K562 (cell line): ENCODE data around the gene NAT10. TPM values are rescaled to one million over a fixed set of nuclear protein-coding genes. Genes with fewer than 3 reads are reported as not detected.

ENCODE experiments used
- ATAC-seq: fragments of 200-7000 bp; cut with Tn5 transposase; 3 replicates; pipeline ENCODE4 v1.9.1; 2020; ENCODE audit warnings: moderate library complexity
- BruUV-seq: library from RNA; stranded (reverse); fragments of 400-500 nt; replicated peaks from 2 replicates; lab custom pipeline; 2021; lab: Mats Ljungman, UMichigan
- CTCF ChIA-PET: fragments of 300-600 bp; formaldehyde crosslinking; extraction: SDS; loops from one replicate; lab custom pipeline; 2021; ENCODE audit warnings: low intra/inter-chr PET ratio; lab: Yijun Ruan, JAX
- POLR2A ChIA-PET: fragments of 300-600, 350-650 bp; sonication (Branson Sonifier 250); formaldehyde crosslinking; extraction: SDS; loops from one replicate; lab custom pipeline; 2021; ENCODE audit warnings: antibody characterized with exemption, inconsistent platforms; lab: Yijun Ruan, JAX
- DNase-seq, 4 experiments: peaks; one replicate each; pipeline versions ENCODE4 v3.0.0 to v3.0.0-alpha.2; 2011 to 2018; ENCODE audit warnings: low spot score in 3 of 4, mixed read lengths in 3 of 4; ENCODE audit errors: extremely low read depth in 1 of 4
- FAIRE-seq: peaks from 2 replicates; lab custom pipeline; 2011; peaks lifted over from hg19 to GRCh38; lab: Jason Lieb, UNC
- H2AFZ ChIP-seq: 2 replicates; pipeline ENCODE4 v1.6.0; 2011; ENCODE audit warnings: low read depth, low read length, control low read depth, inconsistent platforms
- H3K27ac ChIP-seq: fragments of 200-600 bp; 3 replicates; pipeline ENCODE4 v1.8.0; 2011; ENCODE audit warnings: low read depth, mild to moderate bottlenecking, control low read depth, inconsistent platforms, low read length, moderate library complexity, mixed read lengths; ENCODE audit errors: extremely low read depth
- H3K27me3 ChIP-seq, 2 experiments: fragments of 300-600 bp in 1 of 2; 2 replicates in 1 of 2; 3 replicates in 1 of 2; pipeline versions ENCODE4 v1.6.0 to v1.8.0; 2011; ENCODE audit warnings: inconsistent platforms in 2 of 2, low read length in 2 of 2, mild to moderate bottlenecking in 1 of 2, mixed read lengths in 1 of 2, moderate library complexity in 1 of 2; ENCODE audit not compliant: control insufficient read depth in 2 of 2, insufficient read depth in 2 of 2
- H3K36me3 ChIP-seq: fragments of 300-600 bp; 3 replicates; pipeline ENCODE4 v1.8.0; 2011; ENCODE audit warnings: mild to moderate bottlenecking, low read length, inconsistent platforms; ENCODE audit not compliant: control insufficient read depth, insufficient read depth
- H3K4me1 ChIP-seq, 2 experiments: fragments of 200-600 bp in 1 of 2; replicated peaks in 1 of 2; 2 replicates in 1 of 2; 3 replicates in 1 of 2; pipeline versions ENCODE4 v1.5.1 to v1.8.0; 2011; ENCODE audit warnings: inconsistent platforms in 2 of 2, low read length in 2 of 2, mild to moderate bottlenecking in 1 of 2, mixed read lengths in 1 of 2, moderate library complexity in 1 of 2; ENCODE audit not compliant: control insufficient read depth in 2 of 2, insufficient read depth in 2 of 2
- H3K4me2 ChIP-seq: 2 replicates; pipeline ENCODE4 v1.6.1; 2011; ENCODE audit warnings: low read length, control low read depth, inconsistent platforms, mixed read lengths; ENCODE audit not compliant: insufficient read depth
- H3K4me3 ChIP-seq: fragments of 200-600 bp; sonication (generic), shearing (Covaris generic); 2 replicates; pipeline ENCODE4 v1.5.1; 2016; ENCODE audit warnings: control low read depth, inconsistent platforms
- H3K79me2 ChIP-seq: fragments of 200-600 bp; 3 replicates; pipeline ENCODE4 v1.8.0; 2011; ENCODE audit warnings: low read length, inconsistent platforms; ENCODE audit not compliant: control insufficient read depth, insufficient read depth
- H3K9ac ChIP-seq, 2 experiments: 2 replicates each; pipeline versions ENCODE4 v1.6.0 to v1.6.1; 2011; ENCODE audit warnings: low read depth in 2 of 2, low read length in 2 of 2, control low read depth in 1 of 2, inconsistent platforms in 1 of 2, mild to moderate bottlenecking in 1 of 2, mixed read lengths in 1 of 2; ENCODE audit not compliant: insufficient read depth in 1 of 2
- H3K9me1 ChIP-seq: one replicate; pipeline ENCODE4 v1.6.0; 2011; ENCODE audit warnings: inconsistent platforms, mild to moderate bottlenecking, low read length, moderate library complexity; ENCODE audit not compliant: control insufficient read depth, insufficient read depth
- H3K9me3 ChIP-seq: replicated peaks from 2 replicates; pipeline ENCODE4 v1.5.1; 2011; ENCODE audit warnings: low read depth, low read length, inconsistent platforms; ENCODE audit not compliant: control insufficient read depth, insufficient read depth
- H4K20me1 ChIP-seq: replicated peaks from 2 replicates; pipeline ENCODE4 v1.6.1; 2011; ENCODE audit warnings: low read length, inconsistent platforms, mixed read lengths; ENCODE audit not compliant: control insufficient read depth, insufficient read depth
- IRF9 ChIP-seq: fragments of 450-650 bp; IDR thresholded peaks from 2 replicates; pipeline ENCODE4 v1.6.1; 2016; ENCODE audit warnings: missing biosample characterization, missing genetic modification characterization
- POLR2A ChIP-seq: fragments of 450-650 bp; conservative IDR thresholded peaks from 2 replicates; pipeline ENCODE4 v1.6.1; 2016
- PTBP1 ChIP-seq: fragments of 200-400 bp; formaldehyde crosslinking; IDR thresholded peaks from 2 replicates; pipeline ENCODE4 v1.6.1; 2017; ENCODE audit warnings: low read depth, low read length
- SETDB1 ChIP-seq: IDR thresholded peaks from one replicate; pipeline ENCODE4 v1.6.1; 2012; ENCODE audit warnings: low read length, control low read depth, inconsistent platforms
- SUPT5H ChIP-seq: fragments of 450-650 bp; IDR thresholded peaks from 2 replicates; pipeline ENCODE4 v1.6.1; 2016
- WGBS: fragments of 100-300 bp; shearing (Covaris generic); methylation state at CpG from one replicate; pipeline ENCODE4 v1.1.6; 2016; ENCODE audit warnings: low coverage, mixed read lengths; ENCODE audit not compliant: insufficient coverage; ENCODE audit errors: missing lambda C conversion rate; 5-methylcytosine and 5-hydroxymethylcytosine counted together
- in situ Hi-C: fragments of 300-500 bp; cut with MboI; formaldehyde crosslinking; loops from 4 replicates; pipeline ENCODE4 v1.15.0; 2018; ENCODE audit warnings: inconsistent platforms, mixed read lengths
- intact Hi-C: fragments of 100-400 bp; cut with micrococcal nuclease; formaldehyde crosslinking; loops from 2 replicates; pipeline ENCODE4 v1.14.2; 2022
- polyA plus RNA-seq, 8 experiments: library from polyadenylated mRNA; depleted of rRNA in 4 of 8; stranded (reverse) in 5 of 8; unstranded in 3 of 8; fragments of >200 nt; fragmentation: Nextera tagmentation in 2 of 8; fragmentation: Illumina TruSeq in 1 of 8; extraction: Ambion mirVana in 2 of 8; extraction: Trizol in 1 of 8; gene quantifications; 2 replicates each; pipeline versions ENCODE4 v1.2.1 to v1.2.3, GENCODE V29; 2011 to 2014; ENCODE audit warnings: inconsistent platforms in 1 of 8, missing spikeins in 1 of 8
- total RNA-seq, 7 experiments: library from RNA; depleted of rRNA in 6 of 7; stranded (reverse); fragments of >200 nt in 6 of 7; fragmentation: Illumina TruSeq in 2 of 7; extraction: Trizol in 2 of 7; gene quantifications; 2 replicates each; pipeline versions ENCODE4 v1.2.1 to v1.2.3, GENCODE V29; 2011 to 2021; ENCODE audit warnings: low replicate concordance in 1 of 7

Gene NAT10
- total and polyA plus RNA-seq, 9 of the 15 experiments (the other 6 are each of a cell fraction or from before 2014, with no cell fraction given) = 55.4 to 125 (median 86.3) TPM

- BruUV-seq = no TSS peak
Observed at GRCh38 chr11:34074391-34074790, 31.0 kb upstream of the NAT10 start.

More at GRCh38 chr11:34074391-34074790, 31.0 kb upstream of the NAT10 start:
- ATAC-seq (no peak), FAIRE-seq (no peak), DNase-seq (no peak)
- Histone ChIP-seq H3K9me3 (no peaks in the 10 kb centered on the region), H2AFZ (no peak overlapping the region), H3K4me3 (no peak overlapping the region), H3K27me3 (no peaks in the 10 kb centered on the region), H3K4me2 (no peak overlapping the region), H3K9ac (no peak overlapping the region), H3K9me1 (no peaks in the 10 kb centered on the region), H3K79me2 (peaks cover 85% of the 10 kb centered on the region), H3K36me3 (peaks cover 95% of the 10 kb centered on the region), H3K27ac (no peak overlapping the region), H3K4me1 (no peaks in the 10 kb centered on the region), H4K20me1 (peaks cover 14% of the 10 kb centered on the region)
- TF ChIP-seq SETDB1 (no peak), IRF9 (tag) (no peak), SUPT5H (peak; percentile 17; the same call in 1 of the 2 replicates), POLR2A (0 out of 2 replicates have a peak, but pooled peaks have one; percentile 16), PTBP1 (no peak)
- ChIA-PET POLR2A (interaction anchor here (0.8 to 5.8 kb wide), 2 partner anchors 9 to 15 kb away, joined by 3 to 41 read pairs; no protein-coding TSS in a partner anchor), CTCF (no interaction called here)
- in situ Hi-C loops (no loop called here), intact Hi-C loops (loop anchor here (5.0 kb wide), 1 partner anchor 77 kb away; no protein-coding TSS in a partner anchor)
- WGBS = 79% methylated on average over 3 of the region's 4 CpGs
